Measurements from ENCODE around the gene UBE2E3. TPM values are rescaled to one million over a fixed set of nuclear protein-coding genes. Genes with fewer than 3 reads are reported as not detected.

UBE2E3 gene
- total RNA-seq, 1 experiment from 2014 or later = 76.3 TPM

GRCh38 chr2:180959787-180960186 is 20.6 kb upstream of the UBE2E3 start:
- no peaks in the 10 kb centered on the region for H3K4me1 Mint-ChIP-seq
- H3K36me3 Mint-ChIP-seq = no peaks in the 10 kb centered on the region
- no peak for ATAC-seq
- TF ChIP-seq FOXP1 (CRISPR knock-in tag; IDR thresholded peaks at IDR 0.05; ENCODE audit: borderline replicate concordance) (no peak), ZNF512 (CRISPR knock-in tag; IDR thresholded peaks at IDR 0.05; ENCODE audit: borderline replicate concordance) (no peak), OVOL2 (CRISPR knock-in tag; IDR thresholded peaks at IDR 0.05; ENCODE audit: borderline replicate concordance) (no peak), FOXJ3 (CRISPR knock-in tag; IDR thresholded peaks at IDR 0.05; ENCODE audit: borderline replicate concordance) (no peak), E2F4 (CRISPR knock-in tag; IDR thresholded peaks at IDR 0.05; ENCODE audit: borderline replicate concordance, low read depth) (no peak), FOXP4 (CRISPR knock-in tag; IDR thresholded peaks at IDR 0.05) (no peak), FOXK1 (CRISPR knock-in tag; IDR thresholded peaks at IDR 0.05) (no peak), ZNF219 (CRISPR knock-in tag; IDR thresholded peaks at IDR 0.05; ENCODE audit: borderline replicate concordance) (no peak), JUN (CRISPR knock-in tag; IDR thresholded peaks at IDR 0.05) (no peak), ATF6 (CRISPR knock-in tag; IDR thresholded peaks at IDR 0.05) (no peak), IRF1 (CRISPR knock-in tag; IDR thresholded peaks at IDR 0.05) (no peak), JAZF1 (CRISPR knock-in tag; IDR thresholded peaks at IDR 0.05) (no peak), NFATC4 (CRISPR knock-in tag; IDR thresholded peaks at IDR 0.05) (no peak), GTF2I (CRISPR knock-in tag; conservative IDR thresholded peaks at IDR 0.05) (no peak), NR3C1 (CRISPR knock-in tag; conservative IDR thresholded peaks at IDR 0.05; ENCODE audit: low read depth) (no peak), TCF7 (CRISPR knock-in tag; IDR thresholded peaks at IDR 0.05; ENCODE audit: low read depth) (no peak)
- TF ChIP-seq, protein P1, sequence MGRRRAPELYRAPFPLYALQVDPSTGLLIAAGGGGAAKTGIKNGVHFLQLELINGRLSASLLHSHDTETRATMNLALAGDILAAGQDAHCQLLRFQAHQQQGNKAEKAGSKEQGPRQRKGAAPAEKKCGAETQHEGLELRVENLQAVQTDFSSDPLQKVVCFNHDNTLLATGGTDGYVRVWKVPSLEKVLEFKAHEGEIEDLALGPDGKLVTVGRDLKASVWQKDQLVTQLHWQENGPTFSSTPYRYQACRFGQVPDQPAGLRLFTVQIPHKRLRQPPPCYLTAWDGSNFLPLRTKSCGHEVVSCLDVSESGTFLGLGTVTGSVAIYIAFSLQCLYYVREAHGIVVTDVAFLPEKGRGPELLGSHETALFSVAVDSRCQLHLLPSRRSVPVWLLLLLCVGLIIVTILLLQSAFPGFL (CRISPR knock-in tag; IDR thresholded peaks at IDR 0.05; ENCODE audit: borderline replicate concordance) = no peak
- TF ChIP-seq, protein P2, sequence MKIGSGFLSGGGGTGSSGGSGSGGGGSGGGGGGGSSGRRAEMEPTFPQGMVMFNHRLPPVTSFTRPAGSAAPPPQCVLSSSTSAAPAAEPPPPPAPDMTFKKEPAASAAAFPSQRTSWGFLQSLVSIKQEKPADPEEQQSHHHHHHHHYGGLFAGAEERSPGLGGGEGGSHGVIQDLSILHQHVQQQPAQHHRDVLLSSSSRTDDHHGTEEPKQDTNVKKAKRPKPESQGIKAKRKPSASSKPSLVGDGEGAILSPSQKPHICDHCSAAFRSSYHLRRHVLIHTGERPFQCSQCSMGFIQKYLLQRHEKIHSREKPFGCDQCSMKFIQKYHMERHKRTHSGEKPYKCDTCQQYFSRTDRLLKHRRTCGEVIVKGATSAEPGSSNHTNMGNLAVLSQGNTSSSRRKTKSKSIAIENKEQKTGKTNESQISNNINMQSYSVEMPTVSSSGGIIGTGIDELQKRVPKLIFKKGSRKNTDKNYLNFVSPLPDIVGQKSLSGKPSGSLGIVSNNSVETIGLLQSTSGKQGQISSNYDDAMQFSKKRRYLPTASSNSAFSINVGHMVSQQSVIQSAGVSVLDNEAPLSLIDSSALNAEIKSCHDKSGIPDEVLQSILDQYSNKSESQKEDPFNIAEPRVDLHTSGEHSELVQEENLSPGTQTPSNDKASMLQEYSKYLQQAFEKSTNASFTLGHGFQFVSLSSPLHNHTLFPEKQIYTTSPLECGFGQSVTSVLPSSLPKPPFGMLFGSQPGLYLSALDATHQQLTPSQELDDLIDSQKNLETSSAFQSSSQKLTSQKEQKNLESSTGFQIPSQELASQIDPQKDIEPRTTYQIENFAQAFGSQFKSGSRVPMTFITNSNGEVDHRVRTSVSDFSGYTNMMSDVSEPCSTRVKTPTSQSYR (CRISPR knock-in tag; IDR thresholded peaks at IDR 0.05) = no peak
- TF ChIP-seq, protein P3, sequence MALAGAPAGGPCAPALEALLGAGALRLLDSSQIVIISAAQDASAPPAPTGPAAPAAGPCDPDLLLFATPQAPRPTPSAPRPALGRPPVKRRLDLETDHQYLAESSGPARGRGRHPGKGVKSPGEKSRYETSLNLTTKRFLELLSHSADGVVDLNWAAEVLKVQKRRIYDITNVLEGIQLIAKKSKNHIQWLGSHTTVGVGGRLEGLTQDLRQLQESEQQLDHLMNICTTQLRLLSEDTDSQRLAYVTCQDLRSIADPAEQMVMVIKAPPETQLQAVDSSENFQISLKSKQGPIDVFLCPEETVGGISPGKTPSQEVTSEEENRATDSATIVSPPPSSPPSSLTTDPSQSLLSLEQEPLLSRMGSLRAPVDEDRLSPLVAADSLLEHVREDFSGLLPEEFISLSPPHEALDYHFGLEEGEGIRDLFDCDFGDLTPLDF (CRISPR knock-in tag; IDR thresholded peaks at IDR 0.05) = no peak
- ChIA-PET POLR2A (no interaction called here), CTCF (no interaction called here)
- H3K27ac Mint-ChIP-seq = no peak overlapping the region
- no peaks in the 10 kb centered on the region for H3K27me3 Mint-ChIP-seq (ENCODE audit: low read depth)
- no peak for DNase-seq (ENCODE audit: low spot score)
- no peaks in the 10 kb centered on the region for H3K9me3 Mint-ChIP-seq
- no peak overlapping the region for H3K4me3 Mint-ChIP-seq
